ENCODE data around the gene SFXN3.

DNA sequence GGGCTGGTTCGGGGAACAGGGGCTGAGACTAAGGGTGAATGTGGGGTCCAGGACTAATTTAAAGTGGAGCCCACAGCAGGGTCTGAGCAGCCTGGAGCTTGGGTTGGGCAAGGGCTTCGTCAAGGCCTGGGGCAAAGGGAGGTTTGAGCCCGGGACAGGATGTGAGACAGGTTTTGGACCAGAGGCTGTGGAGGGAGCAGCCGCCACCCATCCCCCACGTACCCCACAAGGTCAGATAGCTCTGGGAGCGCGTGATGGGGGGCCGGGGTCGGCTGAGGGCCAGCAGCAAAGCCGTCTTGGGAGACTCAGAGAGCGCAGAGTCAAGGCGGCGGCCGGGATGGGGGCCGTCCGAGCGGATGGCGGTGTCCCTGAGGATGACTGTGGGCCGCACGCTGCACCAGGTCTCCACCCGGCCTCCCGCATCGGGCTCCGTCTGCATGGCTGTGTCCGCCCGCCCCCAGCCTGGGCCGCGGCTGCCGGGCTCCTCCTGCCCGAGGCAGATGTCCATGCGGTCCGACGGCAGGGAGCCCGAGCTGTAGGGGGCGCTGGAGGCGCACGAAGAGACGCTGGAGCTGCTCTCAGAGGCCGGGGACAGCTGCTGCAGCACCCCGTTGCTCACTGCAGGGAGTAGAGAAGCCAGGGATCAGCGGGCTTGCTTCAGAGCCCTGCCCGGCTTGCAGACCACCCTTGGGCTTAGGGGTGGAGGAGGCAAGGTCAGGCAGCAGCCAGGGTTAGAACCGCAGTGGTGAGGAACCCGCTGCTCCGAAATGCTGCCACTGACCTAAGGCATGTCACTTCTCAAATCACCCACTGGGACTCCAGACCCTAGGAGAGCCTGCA lies 12.2 kb upstream of the SFXN3 start:
- TF ChIP-seq EZH2phosphoT487 (IDR thresholded peaks at IDR 0.05; ENCODE audit: insufficient read depth, low read depth) = no peak
- no peak for TF ChIP-seq EZH2 (IDR thresholded peaks at IDR 0.05; ENCODE audit: insufficient read depth, poor library complexity, severe bottlenecking)

Measured in GM23248 (cell line).